GM12801 (cell line): Measurements from ENCODE around the gene DMRTA1.

Source experiments
- TF ChIP-seq, protein P1 (sequence below): IDR thresholded peaks from one replicate; pipeline ENCODE4 v1.5.1; 2011; ENCODE audit warnings: control low read depth; ENCODE audit not compliant: insufficient read length; ENCODE audit errors: extremely low read depth

Gene DMRTA1, protein sequence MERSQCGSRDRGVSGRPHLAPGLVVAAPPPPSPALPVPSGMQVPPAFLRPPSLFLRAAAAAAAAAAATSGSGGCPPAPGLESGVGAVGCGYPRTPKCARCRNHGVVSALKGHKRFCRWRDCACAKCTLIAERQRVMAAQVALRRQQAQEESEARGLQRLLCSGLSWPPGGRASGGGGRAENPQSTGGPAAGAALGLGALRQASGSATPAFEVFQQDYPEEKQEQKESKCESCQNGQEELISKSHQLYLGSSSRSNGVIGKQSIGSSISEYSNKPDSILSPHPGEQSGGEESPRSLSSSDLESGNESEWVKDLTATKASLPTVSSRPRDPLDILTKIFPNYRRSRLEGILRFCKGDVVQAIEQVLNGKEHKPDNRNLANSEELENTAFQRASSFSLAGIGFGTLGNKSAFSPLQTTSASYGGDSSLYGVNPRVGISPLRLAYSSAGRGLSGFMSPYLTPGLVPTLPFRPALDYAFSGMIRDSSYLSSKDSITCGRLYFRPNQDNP

DNA sequence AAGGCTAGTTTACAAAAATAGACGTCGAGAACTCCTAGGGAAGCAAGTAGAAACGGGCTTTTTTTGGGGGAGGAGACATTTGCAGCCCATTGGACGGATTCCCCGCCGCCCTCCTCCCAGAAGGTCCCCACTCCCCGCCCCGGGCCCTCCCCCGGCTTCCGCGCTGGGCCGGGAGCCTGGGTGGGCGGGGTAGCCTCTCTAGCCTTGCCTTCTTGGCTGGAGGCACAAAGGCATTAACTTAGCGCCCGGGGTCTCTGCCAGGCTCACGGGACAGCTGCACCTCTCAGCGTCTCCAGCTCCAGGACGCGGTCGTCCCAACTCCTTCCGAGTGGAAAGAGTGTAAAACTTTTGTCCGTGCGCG lies at the start of gene DMRTA1:
Gene DMRTA1 (plus strand): TSS at position 236 of the 361 bp plus-strand sequence. CDS start 242 bp downstream, outside the sequence.
- TF ChIP-seq, protein P1, sequence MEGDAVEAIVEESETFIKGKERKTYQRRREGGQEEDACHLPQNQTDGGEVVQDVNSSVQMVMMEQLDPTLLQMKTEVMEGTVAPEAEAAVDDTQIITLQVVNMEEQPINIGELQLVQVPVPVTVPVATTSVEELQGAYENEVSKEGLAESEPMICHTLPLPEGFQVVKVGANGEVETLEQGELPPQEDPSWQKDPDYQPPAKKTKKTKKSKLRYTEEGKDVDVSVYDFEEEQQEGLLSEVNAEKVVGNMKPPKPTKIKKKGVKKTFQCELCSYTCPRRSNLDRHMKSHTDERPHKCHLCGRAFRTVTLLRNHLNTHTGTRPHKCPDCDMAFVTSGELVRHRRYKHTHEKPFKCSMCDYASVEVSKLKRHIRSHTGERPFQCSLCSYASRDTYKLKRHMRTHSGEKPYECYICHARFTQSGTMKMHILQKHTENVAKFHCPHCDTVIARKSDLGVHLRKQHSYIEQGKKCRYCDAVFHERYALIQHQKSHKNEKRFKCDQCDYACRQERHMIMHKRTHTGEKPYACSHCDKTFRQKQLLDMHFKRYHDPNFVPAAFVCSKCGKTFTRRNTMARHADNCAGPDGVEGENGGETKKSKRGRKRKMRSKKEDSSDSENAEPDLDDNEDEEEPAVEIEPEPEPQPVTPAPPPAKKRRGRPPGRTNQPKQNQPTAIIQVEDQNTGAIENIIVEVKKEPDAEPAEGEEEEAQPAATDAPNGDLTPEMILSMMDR, result no peak

DNA sequence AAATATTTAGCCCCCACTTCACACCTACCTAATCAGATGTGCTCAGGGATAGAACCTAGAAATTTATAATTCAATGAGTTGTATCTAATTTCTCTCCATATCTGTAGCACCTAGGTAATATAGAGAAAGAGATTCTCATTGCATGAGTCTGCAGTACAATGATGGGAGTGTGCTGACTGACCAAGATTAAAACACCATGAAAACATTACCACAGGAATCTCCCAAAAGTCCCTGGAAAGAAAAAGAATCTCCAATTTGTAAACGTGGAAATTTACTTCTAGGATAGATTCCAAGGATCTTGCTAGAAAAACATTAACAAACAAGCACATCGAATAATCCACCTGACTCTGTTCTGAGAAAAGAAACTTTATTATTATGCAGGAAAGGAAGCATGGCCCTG lies 45.0 kb upstream of the DMRTA1 start:
- TF ChIP-seq, protein P1, result no peak

DNA sequence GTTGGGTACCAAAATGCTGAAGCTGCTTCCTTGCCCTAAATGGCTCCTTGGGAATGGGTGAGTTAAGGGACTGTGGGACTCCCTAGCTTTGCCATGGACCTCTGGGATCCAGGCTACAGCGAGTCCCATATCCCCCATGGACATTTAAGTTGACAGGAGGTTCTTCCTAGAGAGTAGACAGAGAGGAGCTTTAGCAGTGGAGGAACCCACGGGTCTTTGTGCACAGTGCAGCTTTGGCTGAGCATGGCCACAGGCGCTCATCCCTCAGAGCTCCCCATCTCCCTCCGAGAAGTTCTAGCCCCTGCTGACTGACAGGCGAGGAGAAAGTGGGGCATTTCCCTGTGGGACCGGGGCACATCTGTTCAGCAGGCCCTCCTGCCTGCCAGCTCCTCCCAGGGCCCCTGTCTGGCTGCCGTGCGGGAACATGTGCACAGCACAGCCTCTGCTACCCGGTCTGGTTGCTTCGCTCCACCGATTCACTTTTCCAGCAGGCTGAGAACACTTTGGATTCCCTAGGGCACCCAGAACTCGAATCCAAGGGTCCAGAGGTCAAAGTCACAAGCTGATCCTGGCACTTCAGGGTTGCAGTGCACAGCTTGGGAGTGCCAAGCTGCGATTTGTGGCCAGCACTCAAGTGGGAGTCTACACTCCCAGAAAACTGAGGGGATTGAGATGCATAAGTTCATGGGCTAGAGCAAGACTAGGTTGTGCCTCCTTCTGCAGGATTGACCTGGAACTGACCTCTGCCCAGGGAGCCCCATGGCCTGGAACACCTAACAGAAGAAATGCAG lies 40.6 kb upstream of the DMRTA1 start:
- TF ChIP-seq, protein P1, result no peak

DNA sequence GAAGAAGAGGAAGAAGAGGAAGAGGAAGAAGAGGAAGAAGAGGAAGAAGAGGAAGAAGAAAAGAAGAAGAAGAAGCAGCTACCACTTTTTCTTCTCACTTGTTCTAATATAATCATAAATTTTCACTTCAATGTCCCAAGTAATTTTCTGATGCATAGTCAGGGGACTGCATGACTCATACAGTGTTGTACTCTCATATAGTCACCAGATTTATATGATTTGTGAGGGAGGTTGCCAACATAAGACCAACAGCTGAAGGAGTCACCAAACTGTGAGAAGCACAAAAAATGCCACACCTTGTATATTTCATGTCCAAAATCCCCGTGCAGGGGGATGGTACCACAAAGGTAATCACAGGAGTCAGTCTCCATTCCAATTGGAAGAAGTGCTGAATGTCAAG lies 32.7 kb upstream of the DMRTA1 start:
- TF ChIP-seq, protein P1, result no peak

DNA sequence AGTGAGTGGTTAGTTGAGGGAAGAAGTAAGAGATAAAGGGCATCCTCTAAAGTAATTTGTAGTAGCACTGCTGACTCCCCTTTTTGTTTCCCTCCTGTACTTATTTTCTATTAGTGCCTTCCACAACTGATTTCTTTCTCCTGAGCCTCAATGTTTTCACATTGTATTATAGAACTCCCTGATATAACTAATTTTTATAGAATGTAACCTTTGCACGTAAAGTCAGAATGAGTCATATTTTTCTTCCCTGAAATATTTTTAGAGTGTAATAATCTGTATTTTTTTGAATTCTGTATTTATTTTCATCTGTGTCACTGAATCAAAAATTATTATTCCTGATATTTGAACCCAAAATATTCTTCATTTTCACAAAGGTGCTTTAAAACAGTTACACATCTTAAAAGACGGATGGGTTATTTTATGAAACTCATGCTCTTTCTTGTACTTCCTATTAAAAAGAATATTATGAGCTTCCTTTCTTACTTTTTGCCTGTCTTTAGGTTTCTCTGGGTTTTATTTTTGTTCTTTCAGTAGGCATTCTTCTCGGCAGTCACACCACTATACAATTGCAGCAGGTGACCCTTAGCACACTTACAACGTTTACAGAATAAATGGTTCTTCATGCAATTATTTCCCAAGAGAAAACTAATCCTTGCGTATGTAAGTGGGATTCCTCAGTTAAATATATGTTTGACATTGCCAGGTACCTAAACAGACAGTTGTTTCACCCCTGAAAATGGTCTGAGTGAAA lies 30.5 kb upstream of the DMRTA1 start:
- TF ChIP-seq, protein P1, result no peak

DNA sequence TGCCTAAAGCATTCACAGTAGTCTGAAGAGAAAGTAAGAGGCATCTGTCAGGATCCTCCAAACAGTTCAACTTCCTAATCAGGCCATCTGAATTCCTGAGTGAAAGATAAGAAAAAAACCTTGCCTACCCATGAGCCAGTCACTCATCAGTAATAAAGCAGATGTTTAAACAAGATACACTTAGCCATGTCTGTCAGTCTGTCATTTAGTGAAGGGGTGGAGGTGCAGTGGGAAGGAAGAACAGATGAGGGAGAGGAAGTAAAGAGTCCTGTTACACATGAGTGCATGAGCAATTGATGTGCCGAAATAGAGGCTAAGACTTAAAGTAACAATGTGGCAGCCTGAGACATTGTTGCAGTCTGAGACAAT lies 29.9 kb upstream of the DMRTA1 start:
- TF ChIP-seq, protein P1, result no peak

DNA sequence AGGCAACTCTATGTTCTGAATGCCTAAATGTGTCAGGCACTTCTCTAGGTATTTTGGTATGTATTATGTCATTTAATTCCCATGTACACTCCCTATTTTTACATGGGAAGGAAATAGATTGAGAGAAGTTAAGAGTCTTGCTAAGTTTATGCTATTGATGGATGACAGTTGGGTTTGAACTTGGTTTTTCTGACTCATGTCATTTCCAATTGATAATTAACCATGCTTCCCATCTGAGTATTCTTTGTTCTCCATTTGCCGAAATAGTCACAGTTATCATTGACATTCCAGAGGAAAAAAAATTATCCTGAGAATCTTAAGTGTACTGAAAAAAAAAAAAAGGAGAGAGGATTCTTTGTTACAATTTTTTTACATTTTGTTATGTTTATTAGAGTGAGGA lies 23.1 kb upstream of the DMRTA1 start:
- TF ChIP-seq, protein P1, result no peak
